Bladder microvascular endothelial cell (primary cell): Measurements from ENCODE around the gene DUSP9. TPM values are rescaled to one million over a fixed set of nuclear protein-coding genes. Genes with fewer than 3 reads are reported as not detected.

ENCODE experiments used
- total RNA-seq: library from RNA; depleted of rRNA; stranded (reverse); fragments of >200 nt; gene quantifications from 2 replicates; pipeline ENCODE4 v1.2.3, GENCODE V29; 2014

The DUSP9 gene
- under 0.01 and 0.13 TPM in 2 replicates for total RNA-seq

GRCh38 chrX:153646620-153647373 is at the start of gene DUSP9:
Gene DUSP9 (plus strand): TSS chrX:153647203. CDS start chrX:153647954, 751 bp downstream.

GRCh38 chrX:153598541-153599191 is 48.3 kb upstream of the DUSP9 start, which contains the start of gene CCNQ:
Gene CCNQ (minus strand): TSS chrX:153599139. CDS start chrX:153599073, 66 bp downstream.

GRCh38 chrX:153673428-153674218 is 26.6 kb downstream of the DUSP9 start, which contains the start of gene PNCK:
Gene PNCK (minus strand): TSS chrX:153673813. CDS start chrX:153673076, 737 bp downstream.

GRCh38 chrX:153687121-153688039 is 40.4 kb downstream of the DUSP9 start, which contains the start of gene SLC6A8:
Gene SLC6A8 (plus strand): TSS chrX:153687926. CDS start chrX:153688575, 649 bp downstream.

Other genes starting within 250 kb of the DUSP9 start
- gene PNMA6E, start 245.9 kb upstream of the DUSP9 start, total RNA-seq: not detected in 2 replicates
- gene ZFP92, start 235.7 kb upstream of the DUSP9 start, total RNA-seq: under 0.01 and 0.69 TPM in 2 replicates
- gene TREX2, start 201.1 kb upstream of the DUSP9 start, total RNA-seq: 2.1 and 7.3 TPM in 2 replicates
- 15.9 and 21.5 TPM in 2 replicates for gene HAUS7, start 176.6 kb upstream of the DUSP9 start, total RNA-seq
- 4.4 and 81.7 TPM in 2 replicates for gene BGN, start 152.2 kb upstream of the DUSP9 start, total RNA-seq
- gene ATP2B3, start 129.6 kb upstream of the DUSP9 start, total RNA-seq: under 0.01 TPM in 1 of 2 replicates, not detected in the other
- gene CCNQ, start 48.1 kb upstream of the DUSP9 start, total RNA-seq: 28.4 and 38.2 TPM in 2 replicates
- gene PNCK, start 26.6 kb downstream of the DUSP9 start, total RNA-seq: not detected in 2 replicates
- 1.6 and 5.5 TPM in 2 replicates for gene SLC6A8, start 40.7 kb downstream of the DUSP9 start, total RNA-seq
- 200 and 266 TPM in 2 replicates for gene BCAP31, start 77.2 kb downstream of the DUSP9 start, total RNA-seq
- 7.0 and 15.4 TPM in 2 replicates for gene ABCD1, start 77.7 kb downstream of the DUSP9 start, total RNA-seq
- gene PLXNB3, start 117.0 kb downstream of the DUSP9 start, total RNA-seq: 2.9 and 20.6 TPM in 2 replicates
- under 0.01 and 0.44 TPM in 2 replicates for gene SRPK3, start 133.8 kb downstream of the DUSP9 start, total RNA-seq
- gene IDH3G, start 147.2 kb downstream of the DUSP9 start, total RNA-seq: 48.1 and 67.7 TPM in 2 replicates
- 112 and 142 TPM in 2 replicates for gene SSR4, start 147.5 kb downstream of the DUSP9 start, total RNA-seq
- gene PDZD4, start 183.3 kb downstream of the DUSP9 start, total RNA-seq: 0.76 TPM in 1 of 2 replicates, not detected in the other
- gene L1CAM, start 239.0 kb downstream of the DUSP9 start, total RNA-seq: 0.16 and 0.88 TPM in 2 replicates